ENCODE measurements around the gene PLXNA2.

PLXNA2 gene

DNA sequence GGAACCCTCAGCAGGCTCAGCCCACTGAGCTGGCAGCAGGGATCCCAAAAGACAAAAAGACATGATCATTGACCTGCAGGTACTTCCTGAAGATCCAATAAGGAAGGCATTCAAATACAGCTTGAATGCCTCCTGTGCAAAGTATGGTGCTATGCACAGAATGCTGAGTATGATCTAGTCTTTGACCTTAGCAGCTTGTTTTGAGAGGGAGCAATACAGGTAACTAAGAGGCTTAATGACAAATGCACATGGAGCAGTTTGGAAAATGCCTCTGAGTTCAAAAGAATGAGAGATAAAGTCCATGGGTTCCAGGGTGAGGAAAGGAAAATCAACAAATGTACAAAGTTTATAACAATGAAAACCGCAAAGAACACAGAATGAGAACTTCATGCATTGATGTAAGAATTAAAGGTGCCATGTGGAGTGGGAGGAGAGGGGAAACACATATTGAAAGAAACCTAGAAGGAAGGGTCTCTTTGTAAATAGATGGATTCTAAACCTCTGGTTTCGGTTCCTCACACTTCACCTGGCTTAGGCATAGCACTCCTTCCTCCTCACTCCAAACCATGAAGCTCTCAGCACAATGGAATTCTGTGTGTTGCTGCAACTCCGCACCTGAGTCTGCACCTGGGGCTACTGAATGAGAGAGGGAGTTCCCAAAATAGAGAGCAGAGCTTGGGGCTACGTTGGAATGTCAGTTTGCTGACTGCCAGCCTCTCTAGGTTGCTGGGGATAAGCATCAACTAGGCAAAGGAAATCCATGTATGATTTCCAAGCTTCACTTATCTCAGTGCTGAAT is 77.6 kb downstream of the PLXNA2 start:
- Mint-ChIP-seq H3K4me3 (no peak overlapping the region), H3K27ac (peak overlapping the region in 2 of 3 experiments; percentile 4 to 56), H3K4me1 (peaks cover 83% of the 10 kb centered on the region), H3K36me3 (ENCODE audit: low read depth) (peaks cover 10% of the 10 kb centered on the region), H3K9me3 (no peaks in the 10 kb centered on the region), H3K27me3 (ENCODE audit: low read depth) (peaks cover 43% of the 10 kb centered on the region)
- TF ChIP-seq, protein P1, sequence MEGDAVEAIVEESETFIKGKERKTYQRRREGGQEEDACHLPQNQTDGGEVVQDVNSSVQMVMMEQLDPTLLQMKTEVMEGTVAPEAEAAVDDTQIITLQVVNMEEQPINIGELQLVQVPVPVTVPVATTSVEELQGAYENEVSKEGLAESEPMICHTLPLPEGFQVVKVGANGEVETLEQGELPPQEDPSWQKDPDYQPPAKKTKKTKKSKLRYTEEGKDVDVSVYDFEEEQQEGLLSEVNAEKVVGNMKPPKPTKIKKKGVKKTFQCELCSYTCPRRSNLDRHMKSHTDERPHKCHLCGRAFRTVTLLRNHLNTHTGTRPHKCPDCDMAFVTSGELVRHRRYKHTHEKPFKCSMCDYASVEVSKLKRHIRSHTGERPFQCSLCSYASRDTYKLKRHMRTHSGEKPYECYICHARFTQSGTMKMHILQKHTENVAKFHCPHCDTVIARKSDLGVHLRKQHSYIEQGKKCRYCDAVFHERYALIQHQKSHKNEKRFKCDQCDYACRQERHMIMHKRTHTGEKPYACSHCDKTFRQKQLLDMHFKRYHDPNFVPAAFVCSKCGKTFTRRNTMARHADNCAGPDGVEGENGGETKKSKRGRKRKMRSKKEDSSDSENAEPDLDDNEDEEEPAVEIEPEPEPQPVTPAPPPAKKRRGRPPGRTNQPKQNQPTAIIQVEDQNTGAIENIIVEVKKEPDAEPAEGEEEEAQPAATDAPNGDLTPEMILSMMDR (IDR thresholded peaks at IDR 0.05; ENCODE audit: unreplicated experiment in 3 of 3): no peak

- TF ChIP-seq, protein P1 (IDR thresholded peaks at IDR 0.05; ENCODE audit: unreplicated experiment in 3 of 3): no peak
- H3K4me1 Mint-ChIP-seq: peaks cover 87% of the 10 kb centered on the region
- peak overlapping the region in 1 of 3 experiments; percentile 21 for H3K27ac Mint-ChIP-seq
- H3K27me3 Mint-ChIP-seq (ENCODE audit: low read depth): peaks cover 46% of the 10 kb centered on the region
- no peaks in the 10 kb centered on the region for H3K9me3 Mint-ChIP-seq
- peaks cover 10% of the 10 kb centered on the region for H3K36me3 Mint-ChIP-seq (ENCODE audit: low read depth)
- H3K4me3 Mint-ChIP-seq: no peak overlapping the region
Measured at GRCh38 chr1:208165659-208166058, 78.5 kb downstream of the PLXNA2 start.

GRCh38 chr1:208164609-208165008 is 79.6 kb downstream of the PLXNA2 start:
- Mint-ChIP-seq H3K4me1 (peaks cover 90% of the 10 kb centered on the region), H3K27ac (peak overlapping the region in 1 of 3 experiments; percentile 94), H3K36me3 (ENCODE audit: low read depth) (peaks cover 10% of the 10 kb centered on the region), H3K4me3 (no peak overlapping the region), H3K27me3 (ENCODE audit: low read depth) (peaks cover 40% of the 10 kb centered on the region), H3K9me3 (no peaks in the 10 kb centered on the region)
- TF ChIP-seq, protein P1 (IDR thresholded peaks at IDR 0.05; ENCODE audit: unreplicated experiment in 3 of 3): no peak

- Mint-ChIP-seq H3K4me1 (peaks cover 92% of the 10 kb centered on the region), H3K4me3 (no peak overlapping the region), H3K27me3 (ENCODE audit: low read depth) (peaks cover 40% of the 10 kb centered on the region), H3K36me3 (ENCODE audit: low read depth) (peaks cover 10% of the 10 kb centered on the region), H3K9me3 (no peaks in the 10 kb centered on the region), H3K27ac (peak overlapping the region; percentile 5 to 94 (median 20))
- TF ChIP-seq, protein P1 (IDR thresholded peaks at IDR 0.05; ENCODE audit: unreplicated experiment in 3 of 3): no peak
Measured at GRCh38 chr1:208163539-208163938, 80.6 kb downstream of the PLXNA2 start.

- H3K36me3 Mint-ChIP-seq (ENCODE audit: low read depth): peaks cover 10% of the 10 kb centered on the region
- H3K4me1 Mint-ChIP-seq: peaks cover 93% of the 10 kb centered on the region
- no peaks in the 10 kb centered on the region for H3K9me3 Mint-ChIP-seq
- TF ChIP-seq, protein P1 (IDR thresholded peaks at IDR 0.05; ENCODE audit: unreplicated experiment in 3 of 3): no peak
- H3K4me3 Mint-ChIP-seq: no peak overlapping the region
- H3K27ac Mint-ChIP-seq: peak overlapping the region; percentile 5 to 94 (median 20)
- H3K27me3 Mint-ChIP-seq (ENCODE audit: low read depth): peaks cover 43% of the 10 kb centered on the region
Measured at GRCh38 chr1:208162903-208163302, 81.3 kb downstream of the PLXNA2 start.

Measured in nephron (organoid).